ENCODE data around the gene SVIL.
A peak's percentile ranks its signal among the peaks of the same experiment; 100 is the strongest.

Gene SVIL

GRCh38 chr10:29646238-29646902, 11.6 kb upstream of the SVIL start:
- TF ChIP-seq CTCF (IDR thresholded peaks at IDR 0.05; ENCODE audit: insufficient read depth, low read depth, low read length, missing control alignments) = no peak
- peak; percentile 85 for DNase-seq (ENCODE audit: low read depth)
- no peak overlapping the region for H3K4me3 ChIP-seq (ENCODE audit: low read length)

- TF ChIP-seq CTCF (IDR thresholded peaks at IDR 0.05; ENCODE audit: insufficient read depth, low read depth, low read length, missing control alignments) = no peak
- no peak overlapping the region for H3K4me3 ChIP-seq (ENCODE audit: low read length)
- no peak for DNase-seq (ENCODE audit: low read depth)
Observed at GRCh38 chr10:29643771-29644501, 9.2 kb upstream of the SVIL start.

GRCh38 chr10:29642990-29643389, 8.2 kb upstream of the SVIL start:
- no peak overlapping the region for H3K4me3 ChIP-seq (ENCODE audit: low read length)
- no peak for TF ChIP-seq CTCF (IDR thresholded peaks at IDR 0.05; ENCODE audit: insufficient read depth, low read depth, low read length, missing control alignments)
- no peak for DNase-seq (ENCODE audit: low read depth)

GRCh38 chr10:29637537-29637936, 2.8 kb upstream of the SVIL start:
- H3K4me3 ChIP-seq (ENCODE audit: low read length) = no peak overlapping the region
- no peak for TF ChIP-seq CTCF (IDR thresholded peaks at IDR 0.05; ENCODE audit: insufficient read depth, low read depth, low read length, missing control alignments)
- no peak for DNase-seq (ENCODE audit: low read depth)

GRCh38 chr10:29636178-29636577, 1.4 kb upstream of the SVIL start:
- peak; percentile 54 for DNase-seq (ENCODE audit: low read depth)
- no peak overlapping the region for H3K4me3 ChIP-seq (ENCODE audit: low read length)
- TF ChIP-seq CTCF (IDR thresholded peaks at IDR 0.05; ENCODE audit: insufficient read depth, low read depth, low read length, missing control alignments) = no peak

- H3K4me3 ChIP-seq (ENCODE audit: low read length) = no peak overlapping the region
- no peak for DNase-seq (ENCODE audit: low read depth)
- no peak for TF ChIP-seq CTCF (IDR thresholded peaks at IDR 0.05; ENCODE audit: insufficient read depth, low read depth, low read length, missing control alignments)
Observed at GRCh38 chr10:29635711-29636144, 957 bp upstream of the SVIL start.
